Endothelial cell of umbilical vein (primary cell): Measurements from ENCODE around the gene ORM2.
"Not testable (repeated sequence)": the region's sequence is repeated elsewhere in the genome, so short reads cannot be mapped to it uniquely, and the experiment has no call there.

Source experiments
- CTCF ChIP-seq, 2 donors: IDR thresholded peaks; 1 replicate in 1 of 2; 2 replicates in 1 of 2; pipeline ENCODE4 v1.5.1; 2011; ENCODE audit warnings: low read length in 2 of 2, mild to moderate bottlenecking in 2 of 2, moderate library complexity in 2 of 2, control low read depth in 1 of 2, inconsistent platforms in 1 of 2, low read depth in 1 of 2; ENCODE audit not compliant: insufficient read depth in 1 of 2; ENCODE audit errors: extremely low read depth in 1 of 2
- EZH2 ChIP-seq: IDR thresholded peaks from 2 replicates; pipeline ENCODE4 v1.6.1; 2012; ENCODE audit warnings: borderline replicate concordance, low read depth, mild to moderate bottlenecking, moderate library complexity, low read length, inconsistent platforms; ENCODE audit not compliant: severe bottlenecking
- FOS ChIP-seq: IDR thresholded peaks from 2 replicates; pipeline ENCODE4 v1.6.1; 2011; ENCODE audit warnings: mild to moderate bottlenecking, low read length, moderate library complexity, borderline replicate concordance; ENCODE audit not compliant: insufficient read depth
- POLR2A ChIP-seq: IDR thresholded peaks from 2 replicates; pipeline ENCODE4 v1.6.1; 2012; ENCODE audit warnings: low read depth, mild to moderate bottlenecking, control low read depth, low read length

GRCh38 chr9:114324965-114325364 is 4.7 kb upstream of the ORM2 start:
- TF ChIP-seq CTCF (IDR thresholded peaks at IDR 0.05; ENCODE audit: extremely low read depth in 1 of 2, insufficient read depth in 1 of 2, low read depth in 1 of 2, low read length in 2 of 2); FOS; EZH2; POLR2A: not testable (repeated sequence)
